Measurements from ENCODE around the gene LSP1.

The LSP1 gene

DNA sequence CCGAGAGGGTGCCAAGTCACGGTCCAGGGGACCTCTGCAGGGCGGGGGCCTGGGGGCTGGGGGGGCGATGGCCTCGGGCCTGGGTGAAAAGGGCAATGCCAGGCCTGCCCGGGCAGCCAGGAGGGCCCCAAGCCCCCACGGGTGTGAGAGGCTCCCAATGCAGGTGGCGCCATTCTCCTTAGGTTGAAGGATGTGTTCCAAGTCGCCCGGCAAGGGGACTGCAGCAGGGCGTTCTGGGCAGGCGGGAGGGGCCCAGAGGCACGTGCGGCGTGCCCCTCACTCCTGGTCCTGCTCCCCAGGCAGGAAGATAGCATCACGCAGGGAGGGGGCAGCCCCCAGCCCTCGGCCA is 14.8 kb upstream of the LSP1 start:
- no peak for DNase-seq

DNA sequence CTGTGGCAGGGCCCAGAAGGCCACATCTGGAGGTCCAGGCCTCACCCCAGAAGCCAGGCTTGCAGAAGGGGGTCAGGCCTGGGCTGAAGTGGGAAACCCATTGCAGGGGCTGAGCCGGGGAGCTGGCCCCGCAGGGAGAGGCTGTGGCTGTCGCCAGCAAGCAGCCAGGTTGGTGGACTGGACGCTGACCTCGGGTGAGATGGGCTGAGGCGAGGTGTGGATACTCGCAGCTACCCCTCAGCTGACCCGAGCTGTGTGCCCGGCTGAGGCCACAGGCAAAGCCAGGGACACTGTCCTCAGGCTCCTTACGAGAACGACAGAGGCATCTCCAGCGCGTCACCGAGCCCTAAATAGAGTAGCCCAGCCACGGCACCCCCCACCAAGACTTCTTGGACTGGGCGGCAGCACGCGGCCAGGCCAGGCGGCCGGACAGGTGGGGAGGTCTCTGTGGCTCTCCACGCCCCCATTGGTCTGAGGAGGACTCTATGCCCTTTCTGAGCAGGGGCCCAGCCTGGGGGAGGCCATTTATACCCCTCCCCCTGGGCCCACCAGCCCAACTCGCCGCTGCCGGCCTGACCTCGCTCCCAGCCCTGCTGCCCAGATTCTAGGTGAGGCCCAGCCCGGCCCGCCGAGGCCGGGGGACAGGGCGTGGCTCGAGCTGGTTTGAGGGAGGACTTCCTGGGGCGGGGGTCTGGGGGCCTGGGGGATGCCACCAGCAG is 14.3 kb upstream of the LSP1 start, which contains the start of gene TNNI2:
Gene TNNI2, plus strand, starts transcription at position 556 of the 719 bp plus-strand sequence. CDS start 716 bp downstream, outside the sequence.
- DNase-seq: no peak

GRCh38 chr11:1839204-1839923 is 13.5 kb upstream of the LSP1 start:
- no peak for DNase-seq

DNA sequence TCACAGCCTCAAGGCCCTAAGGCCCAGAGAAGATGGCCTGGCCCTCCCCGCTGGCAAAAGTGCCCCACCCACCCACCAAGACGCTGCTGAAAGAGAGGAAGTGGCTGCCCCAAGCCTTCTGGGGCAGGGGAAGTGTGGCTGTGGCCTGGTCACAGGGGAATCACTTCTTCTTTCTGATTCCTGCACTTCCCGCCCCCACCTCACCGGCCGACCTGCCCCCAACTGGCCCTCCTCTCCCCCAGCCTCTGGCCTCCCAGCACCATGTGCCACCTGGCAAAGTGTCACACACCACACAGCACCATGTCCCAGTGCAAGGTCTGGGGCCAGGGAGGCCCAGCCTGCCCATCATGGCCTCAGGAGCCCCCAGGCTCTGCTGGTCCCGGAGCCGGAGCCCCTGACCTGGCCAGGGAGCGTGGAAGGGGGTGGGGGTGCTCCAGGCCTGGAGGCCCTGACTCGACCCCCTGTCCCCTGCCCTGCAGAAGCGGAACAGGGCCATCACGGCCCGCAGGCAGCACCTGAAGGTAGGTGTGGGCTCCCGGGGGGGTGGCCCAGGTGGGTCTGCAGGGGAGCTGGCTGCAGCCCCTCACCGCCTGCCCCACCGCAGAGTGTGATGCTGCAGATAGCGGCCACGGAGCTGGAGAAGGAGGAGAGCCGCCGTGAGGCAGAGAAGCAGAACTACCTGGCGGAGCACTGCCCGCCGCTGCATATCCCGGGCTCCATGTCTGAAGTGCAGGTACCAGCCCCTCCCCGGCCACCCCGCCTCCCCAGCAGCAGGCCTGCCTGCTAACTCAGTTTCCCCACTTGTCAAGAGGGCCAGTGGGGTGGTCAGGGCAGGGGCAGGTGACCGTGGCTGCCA is 12.7 kb upstream of the LSP1 start:
- DNase-seq: no peak

DNA sequence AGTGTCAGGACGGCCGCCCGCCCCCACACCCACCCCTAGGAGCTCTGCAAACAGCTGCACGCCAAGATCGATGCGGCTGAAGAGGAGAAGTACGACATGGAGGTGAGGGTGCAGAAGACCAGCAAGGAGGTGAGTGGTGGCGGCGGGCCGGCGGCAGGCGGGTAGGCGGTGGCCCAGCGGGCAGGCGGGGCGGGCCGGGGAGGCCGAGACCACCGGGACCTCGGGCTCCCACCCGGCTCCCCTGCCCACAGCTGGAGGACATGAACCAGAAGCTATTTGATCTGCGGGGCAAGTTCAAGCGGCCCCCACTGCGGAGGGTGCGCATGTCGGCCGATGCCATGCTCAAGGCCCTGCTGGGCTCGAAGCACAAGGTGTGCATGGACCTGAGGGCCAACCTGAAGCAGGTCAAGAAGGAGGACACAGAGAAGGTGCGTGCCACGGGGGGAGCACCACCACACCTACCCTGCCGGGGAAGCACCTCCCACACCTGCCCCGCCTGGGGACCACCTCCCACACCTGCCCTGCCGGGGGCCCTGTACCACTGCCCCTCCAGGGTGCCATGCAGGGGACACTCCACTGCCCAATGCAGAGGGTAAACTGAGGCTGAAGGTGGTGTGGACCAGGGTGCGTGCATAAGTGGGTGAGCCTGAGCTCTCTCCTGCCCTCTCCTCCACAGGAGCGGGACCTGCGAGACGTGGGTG is 12.0 kb upstream of the LSP1 start:
- no peak for DNase-seq

- no peak for DNase-seq
These were observed 11.3 kb upstream of the LSP1 start for GRCh38 chr11:1841511-1842148.

GRCh38 chr11:1842149-1843097 is 10.5 kb upstream of the LSP1 start:
- no peak for DNase-seq

GRCh38 chr11:1843098-1843473 is 9.8 kb upstream of the LSP1 start:
- DNase-seq: no peak

GRCh38 chr11:1843796-1844195 is 9.1 kb upstream of the LSP1 start:
- no peak for DNase-seq

GRCh38 chr11:1844221-1845094 is 8.4 kb upstream of the LSP1 start:
- DNase-seq: no peak

GRCh38 chr11:1845095-1845429 is 7.8 kb upstream of the LSP1 start:
- no peak for DNase-seq

GRCh38 chr11:1845561-1846452 is 7.1 kb upstream of the LSP1 start:
- no peak for DNase-seq

DNA sequence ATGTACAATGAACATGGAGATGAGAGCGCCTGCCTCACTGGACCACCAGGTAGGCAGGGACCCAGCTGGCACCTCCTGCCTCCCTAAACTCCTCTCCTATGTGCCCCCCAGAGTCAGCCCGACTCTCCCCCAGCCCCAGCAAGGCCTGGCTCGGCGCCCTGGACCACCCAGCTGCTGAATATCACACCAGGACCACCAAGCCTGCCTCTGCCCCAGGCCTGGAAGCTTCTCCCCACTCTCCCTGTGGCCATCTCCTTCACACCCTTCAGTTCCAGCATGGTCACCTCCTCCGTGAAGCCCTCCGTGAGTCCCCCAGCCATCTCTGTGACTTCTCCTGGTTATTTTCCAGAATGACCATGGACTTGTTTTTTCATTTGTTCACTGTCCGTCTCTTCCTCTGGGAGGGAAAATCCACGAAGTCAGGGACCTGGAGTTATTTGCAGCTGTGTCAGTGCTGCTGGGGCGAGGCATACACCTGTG is 6.4 kb upstream of the LSP1 start:
- no peak for DNase-seq

- no peak for DNase-seq
These were observed 5.7 kb upstream of the LSP1 start for GRCh38 chr11:1847006-1847735.

GRCh38 chr11:1847926-1848639 is 4.8 kb upstream of the LSP1 start:
- no peak for DNase-seq

DNA sequence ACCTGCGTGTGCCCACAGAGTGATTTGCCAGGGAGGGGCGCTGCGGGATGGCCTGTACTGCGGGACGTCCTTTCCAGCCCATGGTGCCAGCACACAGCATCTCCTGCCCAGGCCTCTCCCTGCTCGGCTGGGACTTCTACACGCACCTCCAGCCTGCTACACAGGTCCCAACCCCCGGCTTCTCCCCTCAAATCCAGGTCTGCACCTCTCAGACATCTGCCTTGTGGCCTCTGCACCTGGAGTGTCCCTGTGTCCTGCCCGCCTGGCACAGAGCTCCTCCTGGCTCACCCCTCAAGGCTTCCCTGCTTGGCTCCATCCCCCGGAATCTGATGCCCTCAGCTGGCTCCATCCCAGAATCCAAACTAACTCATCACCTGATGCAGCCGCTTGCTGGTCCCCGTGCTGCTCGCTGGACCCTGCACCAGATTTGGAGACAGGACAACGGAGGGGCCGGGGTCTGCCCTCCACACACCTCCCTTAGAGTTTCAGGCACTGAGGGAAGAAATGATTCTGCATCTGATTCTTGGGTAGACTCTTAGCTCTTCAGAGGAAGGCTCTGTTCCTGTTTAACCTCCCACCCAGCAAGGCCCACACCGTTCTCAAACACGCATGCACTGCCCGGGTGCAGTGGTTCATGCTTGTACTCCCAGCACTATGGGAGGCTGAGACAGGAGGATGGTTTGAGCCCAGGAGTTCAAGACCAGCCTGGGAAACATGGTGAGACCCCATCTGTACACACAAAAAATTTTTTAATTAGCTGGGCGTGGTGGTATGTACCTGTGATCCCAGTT is 4.0 kb upstream of the LSP1 start:
- DNase-seq: no peak

Data from NCI-H446 (cell line).